ENCODE results near the gene ZNG1A.
"Not testable (repeated sequence)": the region's sequence is repeated elsewhere in the genome, so short reads cannot be mapped to it uniquely, and the experiment has no call there.

ZNG1A gene

GRCh38 chr9:169757-170156 lies 9.1 kb downstream of the ZNG1A start:
- not testable (repeated sequence) for DNase-seq

GRCh38 chr9:159871-160270 lies 19.0 kb downstream of the ZNG1A start:
- DNase-seq: not testable (repeated sequence)

- DNase-seq: not testable (repeated sequence)
These were observed 27.7 kb downstream of the ZNG1A start for GRCh38 chr9:151173-151572.

GRCh38 chr9:139880-140279 lies 39.0 kb downstream of the ZNG1A start:
- not testable (repeated sequence) for DNase-seq

- DNase-seq: not testable (repeated sequence)
These were observed 60.8 kb downstream of the ZNG1A start, which contains the start of gene FOXD4 for GRCh38 chr9:117995-118467. Gene FOXD4 (minus strand): TSS chr9:118417. CDS start chr9:118119, 298 bp downstream.

- DNase-seq: peak; percentile 25
These were observed 61.5 kb downstream of the ZNG1A start for GRCh38 chr9:117144-117994.

- not testable (repeated sequence) for DNase-seq
These were observed 62.4 kb downstream of the ZNG1A start for GRCh38 chr9:116239-117077.

- not testable (repeated sequence) for DNase-seq
These were observed 63.8 kb downstream of the ZNG1A start for GRCh38 chr9:115118-115451.

GRCh38 chr9:114267-115117 lies 64.4 kb downstream of the ZNG1A start:
- not testable (repeated sequence) for DNase-seq

- DNase-seq: peak; percentile 51
These were observed 65.2 kb downstream of the ZNG1A start for GRCh38 chr9:113468-114266.

GRCh38 chr9:112589-113467 lies 66.0 kb downstream of the ZNG1A start:
- not testable (repeated sequence) for DNase-seq

- DNase-seq: not testable (repeated sequence)
These were observed 68.2 kb downstream of the ZNG1A start for GRCh38 chr9:110672-111071.

- not testable (repeated sequence) for DNase-seq
These were observed 69.3 kb downstream of the ZNG1A start for GRCh38 chr9:109540-109939.

GRCh38 chr9:108742-109495 lies 69.9 kb downstream of the ZNG1A start:
- not testable (repeated sequence) for DNase-seq

- DNase-seq: not testable (repeated sequence)
These were observed 72.9 kb downstream of the ZNG1A start for GRCh38 chr9:105991-106390.

- DNase-seq: not testable (repeated sequence)
These were observed 78.4 kb downstream of the ZNG1A start for GRCh38 chr9:100430-100829.

- not testable (repeated sequence) for DNase-seq
These were observed 79.0 kb downstream of the ZNG1A start for GRCh38 chr9:99867-100266.

GRCh38 chr9:98775-99174 lies 80.1 kb downstream of the ZNG1A start:
- not testable (repeated sequence) for DNase-seq

GRCh38 chr9:94992-95391 lies 83.9 kb downstream of the ZNG1A start:
- not testable (repeated sequence) for DNase-seq

- not testable (repeated sequence) for DNase-seq
These were observed 84.5 kb downstream of the ZNG1A start for GRCh38 chr9:94323-94722.

Data from activated CD4-positive, alpha-beta T cell treated with anti-CD3 and anti-CD28 coated beads, Interleukin-10, Interleukin-2, amounts not matched to agents 100 ng/mL and 50 ng/mL, durations not matched to agents 16 hours and 8 hours (primary cell).